SHP77 treated with DMSO at 0.1 percent for 48 hours (cell line): ENCODE measurements around the gene PDGFC.
"Not testable (repeated sequence)": the region's sequence is repeated elsewhere in the genome, so short reads cannot be mapped to it uniquely, and the experiment has no call there.

Experiments used
- DNase-seq: peaks from one replicate; lab custom pipeline; 2025; lab: John Stamatoyannopoulos, UW

PDGFC gene

GRCh38 chr4:156950948-156951347 lies 20.7 kb downstream of the PDGFC start:
- DNase-seq: no peak

DNA sequence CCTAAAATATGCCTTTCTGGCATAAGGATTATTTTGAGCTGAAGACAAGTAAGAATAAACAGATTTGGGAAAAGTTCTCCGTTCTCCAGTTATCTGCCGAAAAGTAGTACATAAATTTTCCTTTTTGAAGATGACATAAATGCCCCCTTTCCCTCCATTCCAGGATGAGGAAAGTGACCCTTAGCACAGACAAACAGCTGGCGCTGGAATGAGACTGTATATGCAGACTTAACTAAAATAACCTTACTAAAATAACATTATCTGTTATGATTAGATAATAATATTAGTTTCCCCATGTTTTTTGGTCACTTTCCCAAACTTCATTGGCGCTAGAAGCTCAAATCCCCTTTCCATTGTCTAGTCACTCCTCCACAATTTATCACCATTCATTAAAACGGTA lies 21.5 kb downstream of the PDGFC start:
- DNase-seq: no peak

GRCh38 chr4:156949373-156949814 lies 22.2 kb downstream of the PDGFC start:
- no peak for DNase-seq

GRCh38 chr4:156948738-156949137 lies 22.9 kb downstream of the PDGFC start:
- DNase-seq: peak; percentile 27

- DNase-seq: no peak
Measured at GRCh38 chr4:156948133-156948532, 23.5 kb downstream of the PDGFC start.

DNA sequence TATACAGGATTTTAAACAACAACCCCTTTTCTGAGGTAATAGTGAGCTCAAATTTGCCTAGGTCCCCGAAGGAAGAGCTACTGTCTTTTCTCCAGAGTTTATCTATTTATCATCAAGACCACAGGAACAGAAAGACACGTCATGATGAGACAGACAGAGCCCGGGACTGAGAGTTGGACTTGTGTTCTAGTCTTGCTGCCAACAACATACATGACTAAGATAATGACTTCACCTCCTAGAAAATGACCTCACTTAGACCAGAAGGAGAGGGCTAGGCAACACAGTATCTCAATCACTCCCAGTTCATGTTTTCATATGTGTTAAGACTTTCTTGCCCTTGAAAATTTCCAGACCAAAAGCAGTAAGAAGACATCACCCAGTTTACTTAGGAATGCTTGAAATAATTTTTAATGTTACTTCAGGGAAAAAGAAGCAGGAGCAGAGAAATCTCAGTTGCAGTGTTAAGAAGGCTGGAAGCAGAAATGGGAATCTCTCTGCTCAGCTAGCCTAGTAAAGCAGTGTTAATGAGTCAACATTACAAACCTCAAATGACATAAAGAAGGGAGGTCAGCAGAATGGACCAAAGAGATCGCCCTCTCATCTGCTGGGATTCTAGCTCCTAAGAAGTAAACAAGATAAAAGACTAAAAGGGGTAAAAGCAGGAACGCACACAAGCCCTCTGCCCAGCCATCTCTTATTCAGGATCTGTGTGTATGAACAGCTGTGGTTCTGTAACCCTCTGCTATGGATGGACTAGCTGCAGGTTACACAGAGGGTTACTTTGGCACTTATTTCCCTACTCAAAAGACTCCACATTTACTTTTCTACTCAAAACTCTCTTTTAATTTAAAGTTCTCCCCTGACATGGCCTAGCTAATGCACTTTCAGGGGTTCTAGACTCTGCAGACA lies 24.8 kb downstream of the PDGFC start:
- DNase-seq: no peak

DNA sequence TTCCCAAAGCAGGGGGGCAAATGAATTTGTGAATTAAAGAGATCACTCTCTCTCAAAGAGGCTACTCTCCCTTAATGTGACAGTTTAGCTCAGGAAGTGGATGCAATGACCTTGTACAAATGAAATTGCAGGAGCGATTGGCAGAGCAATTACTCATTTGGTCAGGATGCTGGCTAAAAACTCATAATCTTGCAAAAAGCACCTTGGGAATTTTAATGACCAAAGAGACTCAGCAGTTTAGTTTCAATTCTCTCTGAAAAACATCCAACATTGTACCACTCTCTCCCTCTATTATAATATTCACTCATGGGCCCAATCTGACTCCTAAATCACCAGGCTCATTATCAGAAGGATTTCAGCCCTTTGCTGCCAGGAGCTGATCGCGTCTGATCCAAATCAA lies 26.1 kb downstream of the PDGFC start:
- no peak for DNase-seq

- DNase-seq: no peak
Measured at GRCh38 chr4:156942991-156943390, 28.6 kb downstream of the PDGFC start.

DNA sequence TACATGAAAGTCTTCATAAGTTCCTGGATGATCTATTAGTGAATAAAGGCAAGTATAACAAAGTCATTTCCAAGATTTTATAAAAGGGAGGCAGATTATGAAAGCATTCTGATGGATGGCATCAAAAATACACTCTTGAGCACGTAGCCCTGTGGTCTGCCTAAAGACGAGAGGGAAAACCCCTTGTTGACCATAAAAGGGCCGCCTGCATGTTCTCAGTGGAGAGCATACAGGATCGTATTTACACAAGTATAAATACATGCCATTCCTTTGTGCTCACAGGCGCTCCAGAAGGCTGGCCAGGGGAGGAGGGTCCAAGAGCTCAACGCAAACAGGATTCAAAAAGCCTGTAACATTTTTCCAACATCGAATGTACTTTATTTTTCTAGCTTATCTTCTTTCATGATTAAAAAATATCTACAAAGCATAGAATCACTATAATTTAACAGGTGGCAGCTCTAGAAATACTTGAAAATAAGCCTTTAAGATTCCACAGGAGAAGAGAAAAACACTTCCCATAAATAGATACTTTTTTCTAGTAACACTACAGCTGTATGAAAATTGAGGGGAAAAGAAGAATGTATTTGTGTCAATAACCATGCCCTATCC lies 29.6 kb downstream of the PDGFC start:
- DNase-seq: peak; percentile 25

GRCh38 chr4:156939801-156940200 lies 31.8 kb downstream of the PDGFC start:
- DNase-seq: no peak

GRCh38 chr4:156939139-156939538 lies 32.5 kb downstream of the PDGFC start:
- DNase-seq: no peak

GRCh38 chr4:156934259-156934635 lies 37.4 kb downstream of the PDGFC start:
- no peak for DNase-seq

DNA sequence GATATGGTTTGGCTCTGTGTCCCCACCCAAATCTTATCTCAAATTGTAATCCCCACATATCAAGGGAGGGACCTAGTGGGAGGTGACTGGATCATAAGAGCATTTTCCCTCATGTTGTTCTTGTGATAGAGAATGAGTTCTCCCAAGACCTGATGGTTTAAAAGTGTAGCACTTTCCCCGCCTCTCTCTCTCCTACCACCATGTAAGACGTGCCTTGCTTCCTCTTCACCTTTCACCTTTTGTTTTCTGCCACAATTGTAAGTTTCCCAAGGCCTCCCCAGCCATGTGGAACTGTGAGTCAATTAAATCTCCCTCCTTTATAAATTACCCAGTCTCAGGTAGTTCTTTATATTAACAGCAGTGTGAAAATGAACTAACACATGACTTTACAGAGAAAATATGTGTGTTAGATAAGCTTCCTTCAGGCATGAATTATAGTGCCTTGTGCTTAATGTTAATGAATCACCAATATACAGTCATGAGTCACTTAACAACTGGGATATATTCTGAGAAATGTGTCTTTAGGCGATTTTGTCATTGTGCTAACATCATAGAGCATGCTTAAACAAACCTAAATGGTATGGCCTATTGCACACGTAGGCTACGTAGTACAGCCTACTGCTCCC lies 37.9 kb downstream of the PDGFC start:
- no peak for DNase-seq

DNA sequence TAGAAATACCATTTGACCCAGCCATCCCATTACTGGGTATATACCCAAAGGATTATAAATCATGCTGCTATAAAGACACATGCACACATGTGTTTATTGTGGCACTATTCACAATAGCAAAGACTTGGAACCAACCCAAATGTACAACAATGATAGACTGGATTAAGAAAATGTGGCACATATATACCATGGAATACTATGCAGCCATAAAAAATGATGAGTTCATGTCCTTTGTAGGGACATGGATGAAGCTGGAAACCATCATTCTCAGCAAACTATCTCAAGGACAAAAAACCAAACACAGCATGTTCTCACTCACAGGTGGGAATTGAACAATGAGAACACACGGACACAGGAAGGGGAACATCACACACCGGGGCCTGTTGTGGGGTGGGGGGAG lies 39.2 kb downstream of the PDGFC start:
- DNase-seq: not testable (repeated sequence)

- DNase-seq: no peak
Measured at GRCh38 chr4:156931267-156931666, 40.3 kb downstream of the PDGFC start.

GRCh38 chr4:156929386-156930105 lies 42.1 kb downstream of the PDGFC start:
- no peak for DNase-seq

GRCh38 chr4:156924774-156925315 lies 46.8 kb downstream of the PDGFC start:
- no peak for DNase-seq

- no peak for DNase-seq
Measured at GRCh38 chr4:156923525-156923924, 48.1 kb downstream of the PDGFC start.

GRCh38 chr4:156915221-156915620 lies 56.4 kb downstream of the PDGFC start:
- no peak for DNase-seq

DNA sequence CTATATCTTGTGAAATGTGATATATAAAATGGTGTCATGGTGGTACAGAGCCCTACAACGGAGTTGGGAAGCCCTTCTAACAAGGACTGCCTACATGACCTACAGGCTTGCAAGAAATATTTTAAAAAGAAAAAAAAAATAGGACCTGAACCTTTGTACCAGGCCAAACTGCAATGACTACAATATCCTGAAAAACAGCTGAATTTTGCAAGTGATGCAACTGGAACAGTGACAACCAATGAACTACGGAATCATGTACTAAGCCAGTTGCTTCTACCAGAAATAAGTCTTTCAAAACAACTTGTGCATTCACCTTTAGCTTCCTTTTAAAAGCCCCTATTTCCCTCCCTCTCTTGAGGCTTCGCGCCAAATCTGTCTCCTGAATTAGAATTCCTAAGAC lies 58.4 kb downstream of the PDGFC start:
- no peak for DNase-seq

DNA sequence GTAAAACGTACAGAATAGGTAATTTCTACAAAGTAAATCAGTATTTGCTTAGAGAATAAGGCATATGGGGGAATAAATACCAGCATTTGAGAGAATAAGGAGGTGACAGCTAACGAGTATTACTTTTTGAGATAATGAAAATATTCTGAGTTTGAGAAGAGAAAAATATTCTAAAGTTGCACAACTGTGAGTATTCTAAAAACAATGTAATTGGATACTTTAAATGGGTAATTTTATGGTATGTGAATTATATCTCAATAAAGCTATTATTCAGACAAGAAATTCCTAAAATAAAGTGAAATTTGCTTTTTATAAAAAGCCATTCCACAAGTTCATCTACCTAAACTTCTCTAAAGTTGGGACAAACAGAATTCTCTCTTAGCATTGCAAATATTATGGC lies 62.6 kb downstream of the PDGFC start:
- no peak for DNase-seq

DNA sequence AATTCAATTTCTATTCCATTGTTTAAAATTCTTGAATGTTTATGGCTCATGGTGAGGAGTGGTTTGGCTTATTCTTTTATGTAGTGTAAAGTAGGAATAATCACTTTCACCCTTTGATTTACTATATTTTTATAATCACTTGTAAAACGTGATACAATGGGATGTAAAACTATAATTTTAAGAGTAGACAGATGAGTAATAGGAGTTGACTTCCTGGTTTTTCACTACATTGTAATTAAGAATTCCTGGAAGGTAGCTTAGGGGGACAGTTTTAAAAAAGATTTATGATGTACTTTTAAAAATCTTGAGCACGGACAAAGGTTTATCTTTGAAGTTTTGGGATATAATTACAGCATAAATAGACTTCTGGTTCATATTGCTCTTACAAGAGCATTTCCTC lies 65.3 kb downstream of the PDGFC start:
- no peak for DNase-seq
